Mammary epithelial cell (primary cell): Measurements from ENCODE around the gene ARHGAP26.

Experiments
- CTCF ChIP-seq, 2 donors: IDR thresholded peaks in 1 of 2; conservative IDR thresholded peaks in 1 of 2; 2 replicates each; pipeline ENCODE4 v1.5.1; 2011 to 2012; ENCODE audit warnings: inconsistent platforms in 2 of 2, low read length in 2 of 2, mild to moderate bottlenecking in 2 of 2, control low read depth in 1 of 2, low read depth in 1 of 2; ENCODE audit not compliant: insufficient read depth in 1 of 2; ENCODE audit errors: extremely low read depth in 1 of 2
- EZH2 ChIP-seq: IDR thresholded peaks from 2 replicates; pipeline ENCODE4 v1.6.1; 2012; ENCODE audit warnings: low read length, inconsistent platforms, borderline replicate concordance

GRCh38 chr5:142972064-142972570 lies 201.9 kb downstream of the ARHGAP26 start:
- TF ChIP-seq CTCF (conservative IDR thresholded peaks at IDR 0.05 in 1 of 2, IDR thresholded peaks at IDR 0.05 in 1 of 2; ENCODE audit: extremely low read depth in 1 of 2, insufficient read depth in 1 of 2, low read depth in 1 of 2, low read length in 2 of 2) (no peak), EZH2 (no peak)
